Measurements from ENCODE around the gene ANKRD36.
"Not testable (repeated sequence)": the region's sequence is repeated elsewhere in the genome, so short reads cannot be mapped to it uniquely, and the experiment has no call there.

Gene ANKRD36

DNA sequence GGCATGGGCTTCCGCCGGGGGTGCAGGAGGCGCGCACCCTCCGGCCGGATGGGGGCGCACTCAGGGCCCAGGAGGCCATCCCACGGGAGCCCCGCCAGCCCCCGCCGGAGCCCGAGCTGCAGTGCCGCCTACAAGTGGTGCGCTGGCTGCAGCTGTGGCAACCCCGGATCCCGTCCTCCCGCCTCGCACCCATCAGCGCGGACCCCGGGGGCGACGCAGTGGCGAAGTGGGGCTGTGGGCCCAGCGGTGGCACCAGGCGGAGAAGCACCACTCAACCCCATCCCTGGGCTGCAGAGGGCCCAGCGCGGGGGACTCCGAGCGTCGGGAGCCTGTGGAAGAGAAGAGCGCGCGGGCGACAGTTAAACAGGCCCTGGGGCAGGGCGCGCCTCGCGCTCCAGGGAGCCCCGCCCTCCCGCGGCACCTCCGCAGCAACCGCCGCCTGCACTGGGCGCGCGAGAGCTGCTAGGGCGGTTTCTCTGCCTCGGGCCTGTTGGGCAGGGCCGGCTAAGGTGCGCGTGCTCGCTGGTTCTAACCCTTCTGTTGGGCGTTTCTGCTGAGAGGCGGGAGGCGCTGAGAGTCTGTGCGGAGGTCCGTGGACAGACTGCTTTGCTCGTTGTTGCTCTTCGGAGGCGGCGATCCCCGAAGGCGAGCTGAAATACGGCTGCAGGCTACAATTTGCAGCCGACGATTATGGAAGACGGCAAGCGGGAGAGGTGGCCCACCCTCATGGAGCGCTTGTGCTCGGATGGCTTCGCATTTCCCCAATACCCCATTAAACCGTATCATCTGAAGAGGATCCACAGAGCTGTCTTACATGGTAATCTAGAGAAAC lies at the start of gene ANKRD36:
Gene ANKRD36, plus strand, starts transcription at position 104 of the 832 bp plus-strand sequence. Its CDS starts 587 bp downstream, at position 691.
- peak; percentile 75 for DNase-seq (ENCODE audit: low read depth)

DNA sequence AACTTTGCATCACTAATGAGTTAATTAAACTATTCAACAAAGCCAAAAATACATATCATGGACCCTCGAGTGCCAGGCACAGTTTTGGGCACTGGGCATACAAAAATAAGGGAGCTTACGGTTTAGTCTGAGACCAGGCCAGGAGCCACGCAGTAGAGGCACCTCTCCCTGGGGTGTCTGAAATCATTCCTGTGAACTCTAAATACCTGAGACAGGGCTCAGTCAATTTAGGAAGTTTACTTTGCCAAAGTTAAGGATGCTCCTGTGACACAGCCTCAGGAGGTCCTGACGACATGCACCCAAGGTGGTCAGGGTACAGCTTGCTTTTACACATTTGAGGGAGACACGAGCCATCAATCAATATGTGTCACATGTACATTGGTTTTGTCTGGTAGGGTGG lies 46.9 kb upstream of the ANKRD36 start:
- DNase-seq (ENCODE audit: low read depth): not testable (repeated sequence)

GRCh38 chr2:97067279-97068004 lies 45.5 kb upstream of the ANKRD36 start:
- no peak for DNase-seq (ENCODE audit: low read depth)

- DNase-seq (ENCODE audit: low read depth): no peak
Measured at GRCh38 chr2:97068074-97068473, 44.9 kb upstream of the ANKRD36 start.

DNA sequence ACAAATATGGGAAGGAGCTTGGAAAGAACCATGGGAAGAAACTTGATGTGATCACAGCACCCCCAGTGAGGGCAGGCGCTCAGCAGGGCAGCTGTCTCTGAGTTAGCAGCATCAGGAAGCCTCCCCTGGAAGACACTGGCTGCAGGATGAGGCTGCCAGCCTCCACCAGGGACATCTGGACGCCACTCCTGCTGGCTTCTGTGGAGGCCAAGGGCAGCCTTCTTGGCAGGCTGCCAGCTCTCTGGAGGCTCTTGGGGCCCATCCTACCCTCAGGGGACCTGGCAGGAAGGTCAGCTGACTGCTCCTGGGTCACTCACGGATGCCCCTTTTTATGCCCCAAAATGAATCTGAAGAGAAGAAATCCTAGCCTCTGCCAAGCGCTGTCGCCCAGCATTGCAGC lies 44.2 kb upstream of the ANKRD36 start:
- DNase-seq (ENCODE audit: low read depth): not testable (repeated sequence)

- not testable (repeated sequence) for DNase-seq (ENCODE audit: low read depth)
Measured at GRCh38 chr2:97070915-97071314, 42.0 kb upstream of the ANKRD36 start.

GRCh38 chr2:97077213-97077612 lies 35.7 kb upstream of the ANKRD36 start:
- not testable (repeated sequence) for DNase-seq (ENCODE audit: low read depth)

- DNase-seq (ENCODE audit: low read depth): not testable (repeated sequence)
Measured at GRCh38 chr2:97080855-97081254, 32.1 kb upstream of the ANKRD36 start.

DNA sequence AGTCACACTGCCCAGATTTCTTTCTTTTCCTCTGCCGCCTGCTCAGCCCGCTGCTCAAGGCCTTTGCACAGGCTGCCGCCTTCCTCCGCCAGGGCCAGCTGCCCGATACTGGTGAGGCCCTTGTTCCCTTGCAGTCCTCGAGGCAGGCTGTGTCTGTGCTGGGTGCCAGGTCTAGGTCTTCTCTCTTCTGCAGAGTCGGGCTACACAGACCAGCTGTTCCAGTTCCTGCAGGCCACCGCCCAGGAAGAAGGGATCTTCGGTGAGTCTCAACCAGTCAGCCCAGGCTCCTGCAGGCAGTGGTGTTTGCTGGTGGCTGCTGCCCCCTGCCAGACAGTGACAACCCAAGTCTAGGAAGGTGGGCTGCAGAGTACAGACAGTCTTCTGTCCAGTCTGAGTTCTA lies 30.7 kb upstream of the ANKRD36 start:
- not testable (repeated sequence) for DNase-seq (ENCODE audit: low read depth)

- DNase-seq (ENCODE audit: low read depth): not testable (repeated sequence)
Measured at GRCh38 chr2:97083516-97083915, 29.4 kb upstream of the ANKRD36 start.

DNA sequence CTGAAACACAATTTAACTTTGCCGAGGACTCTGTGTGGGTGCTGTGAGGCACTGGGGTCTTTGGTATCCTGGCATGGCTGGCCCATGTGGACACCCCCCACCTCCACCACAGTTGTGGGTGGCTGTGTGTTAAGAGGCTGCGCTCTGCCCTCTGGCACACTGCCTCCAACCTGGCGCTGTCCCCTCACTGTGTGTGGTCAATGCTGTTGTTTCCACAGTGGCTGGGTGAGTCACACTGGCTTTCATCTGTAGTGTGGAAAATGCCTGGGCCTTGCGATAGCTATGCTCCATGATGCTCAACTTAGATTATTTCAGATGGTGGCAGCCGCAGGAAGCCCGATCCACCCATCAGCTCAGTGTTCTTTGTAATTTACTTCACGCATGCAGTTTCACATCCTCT lies 27.9 kb upstream of the ANKRD36 start:
- not testable (repeated sequence) for DNase-seq (ENCODE audit: low read depth)

DNA sequence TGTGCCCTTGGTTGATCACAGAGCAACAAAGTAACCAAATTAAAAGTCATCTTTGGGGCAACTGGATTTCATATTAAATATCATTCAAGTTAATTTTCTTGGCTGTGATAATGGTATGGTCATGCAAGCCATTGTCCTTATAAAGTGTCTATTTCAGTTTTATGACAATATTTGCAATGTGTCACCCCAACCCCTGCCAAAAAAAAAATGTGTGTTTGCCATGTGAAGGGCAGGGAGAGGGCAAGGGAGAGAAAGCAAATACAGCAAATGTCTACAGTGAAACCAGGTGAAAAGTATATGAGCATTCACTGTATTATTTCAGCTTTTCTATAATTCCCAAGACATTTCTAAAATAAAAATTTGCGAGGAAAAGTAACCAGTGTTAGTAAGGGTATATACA lies 24.2 kb upstream of the ANKRD36 start:
- DNase-seq (ENCODE audit: low read depth): not testable (repeated sequence)

DNA sequence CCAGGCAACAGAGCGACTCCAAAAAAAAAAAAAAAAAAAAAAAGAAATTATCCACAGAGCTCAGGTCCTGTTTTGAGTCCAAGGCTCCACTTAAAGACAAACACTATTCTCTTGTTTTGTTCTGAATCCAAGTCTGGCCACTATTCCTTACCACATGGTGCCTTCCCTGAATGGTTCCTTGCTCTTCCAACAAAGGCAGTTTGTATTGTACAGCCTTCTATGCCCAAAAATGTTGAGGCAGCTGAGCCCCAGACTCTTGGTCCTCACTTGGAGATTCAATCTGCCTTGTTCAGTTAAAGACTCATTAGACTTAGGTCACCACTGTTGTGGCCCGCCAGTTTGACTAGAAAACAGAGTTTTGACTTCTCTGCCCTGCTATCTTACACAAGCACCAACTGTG lies 20.0 kb upstream of the ANKRD36 start:
- DNase-seq (ENCODE audit: low read depth): not testable (repeated sequence)

- DNase-seq (ENCODE audit: low read depth): not testable (repeated sequence)
Measured at GRCh38 chr2:97093983-97094771, 18.8 kb upstream of the ANKRD36 start.

DNA sequence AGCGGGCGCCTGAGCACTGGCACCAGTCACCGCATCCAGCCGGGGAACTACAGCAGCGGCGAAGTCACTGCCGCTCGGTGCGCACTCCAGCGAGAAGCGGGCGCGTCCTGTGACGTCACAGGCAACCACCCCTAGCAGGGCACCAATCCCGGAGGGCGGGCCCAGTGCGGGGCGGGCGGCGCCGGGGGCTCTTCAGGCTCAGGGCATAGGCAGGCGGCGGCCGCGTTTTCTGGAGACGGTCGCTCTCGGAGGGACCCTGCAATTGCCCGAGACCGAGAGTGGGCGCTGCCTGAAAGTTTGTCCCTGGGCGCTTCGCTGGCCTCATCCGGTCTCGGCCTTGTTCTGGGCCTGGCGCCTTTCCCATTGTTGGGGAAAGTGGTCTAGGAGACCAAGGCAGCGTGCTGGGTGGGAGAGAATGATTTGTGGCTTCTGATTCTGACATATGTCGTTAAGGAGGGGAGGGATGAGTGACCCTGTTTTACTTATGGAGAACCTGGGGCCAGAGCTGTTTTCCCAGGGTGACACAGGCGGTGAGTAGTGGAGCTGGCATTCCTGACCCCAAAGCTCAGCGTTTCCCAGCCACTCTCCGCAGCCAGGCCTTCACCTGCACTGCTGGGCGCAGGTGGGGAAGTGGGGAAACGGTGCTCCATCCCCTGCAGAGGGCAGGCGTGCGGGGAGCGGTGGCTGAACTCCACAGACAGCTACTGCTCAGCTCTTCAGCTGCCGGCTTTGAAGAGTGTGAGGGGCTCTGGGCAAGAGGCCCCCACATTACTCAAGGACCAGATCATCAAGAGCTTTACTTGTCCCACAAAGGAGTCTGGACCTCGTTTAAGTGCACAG lies 18.0 kb upstream of the ANKRD36 start, which contains the start of gene FAHD2B:
Gene FAHD2B, minus strand, starts transcription at position 111 of the 840 bp plus-strand sequence. CDS start 3,176 bp downstream, outside the sequence.
- peak; percentile 60 for DNase-seq (ENCODE audit: low read depth)

- no peak for DNase-seq (ENCODE audit: low read depth)
Measured at GRCh38 chr2:97095661-97096060, 17.3 kb upstream of the ANKRD36 start.

DNA sequence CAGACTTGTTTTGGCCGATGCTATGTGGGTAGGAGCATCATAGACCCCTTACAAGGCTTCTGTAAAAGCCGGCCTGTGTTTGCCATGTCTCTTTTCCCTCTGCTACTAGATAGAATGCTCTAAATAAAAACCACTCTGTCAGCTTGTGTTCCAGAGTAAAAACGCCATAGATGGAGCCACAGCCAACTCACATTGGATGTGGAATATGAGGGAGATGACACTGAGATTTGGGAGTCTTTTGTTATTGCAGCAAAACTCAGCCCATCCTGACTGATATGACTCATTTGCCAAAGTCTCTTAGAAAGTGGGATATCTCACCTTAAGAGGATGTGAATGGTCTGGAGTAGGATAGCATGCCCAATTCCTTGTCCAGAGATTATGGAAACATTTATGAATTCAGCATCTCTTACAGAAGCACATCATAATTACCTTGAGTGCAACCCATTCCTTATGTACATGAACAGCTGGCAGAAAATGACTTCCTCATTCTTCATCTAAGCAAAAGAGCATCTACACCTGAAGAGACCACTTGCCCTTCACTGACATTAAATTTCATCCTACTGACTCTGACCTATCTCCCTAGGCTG lies 14.1 kb upstream of the ANKRD36 start:
- not testable (repeated sequence) for DNase-seq (ENCODE audit: low read depth)

DNA sequence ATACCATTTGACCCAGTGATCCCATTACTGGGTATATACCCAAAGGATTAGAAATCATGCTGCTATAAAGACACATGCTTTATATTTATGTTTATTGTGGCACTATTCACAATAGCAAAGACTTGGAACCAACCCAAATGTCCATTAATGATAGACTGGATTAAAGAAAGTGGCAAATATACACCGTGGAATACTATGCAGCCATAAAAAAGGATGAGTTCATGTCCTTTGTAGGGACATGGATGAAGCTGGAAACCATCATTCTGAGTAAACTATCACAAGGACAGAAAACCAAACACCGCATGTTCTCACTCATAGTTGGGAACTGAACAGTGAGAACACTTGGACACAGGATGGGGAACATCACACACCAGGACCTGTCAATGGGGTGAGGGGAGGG lies 6.1 kb upstream of the ANKRD36 start:
- DNase-seq (ENCODE audit: low read depth): not testable (repeated sequence)

DNA sequence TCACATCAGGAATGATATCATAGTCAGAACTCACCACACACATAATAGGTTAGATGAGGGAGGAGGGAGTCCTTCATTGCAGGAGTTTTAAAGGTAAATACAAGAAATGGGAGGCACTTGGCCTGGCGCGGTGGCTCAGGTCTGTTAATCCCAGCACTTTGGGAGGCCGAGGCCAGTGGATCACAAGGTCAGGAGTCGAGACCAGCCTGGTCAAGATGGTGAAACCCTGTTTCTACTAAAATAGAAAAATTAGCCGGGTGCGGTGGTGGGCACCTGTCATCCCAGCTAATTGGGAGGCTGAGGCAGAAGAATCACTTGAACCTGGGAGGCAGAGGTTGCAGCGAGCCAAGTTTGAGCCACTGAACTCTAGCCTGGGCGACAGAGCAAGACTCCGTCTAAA lies 1.7 kb upstream of the ANKRD36 start:
- not testable (repeated sequence) for DNase-seq (ENCODE audit: low read depth)

DNA sequence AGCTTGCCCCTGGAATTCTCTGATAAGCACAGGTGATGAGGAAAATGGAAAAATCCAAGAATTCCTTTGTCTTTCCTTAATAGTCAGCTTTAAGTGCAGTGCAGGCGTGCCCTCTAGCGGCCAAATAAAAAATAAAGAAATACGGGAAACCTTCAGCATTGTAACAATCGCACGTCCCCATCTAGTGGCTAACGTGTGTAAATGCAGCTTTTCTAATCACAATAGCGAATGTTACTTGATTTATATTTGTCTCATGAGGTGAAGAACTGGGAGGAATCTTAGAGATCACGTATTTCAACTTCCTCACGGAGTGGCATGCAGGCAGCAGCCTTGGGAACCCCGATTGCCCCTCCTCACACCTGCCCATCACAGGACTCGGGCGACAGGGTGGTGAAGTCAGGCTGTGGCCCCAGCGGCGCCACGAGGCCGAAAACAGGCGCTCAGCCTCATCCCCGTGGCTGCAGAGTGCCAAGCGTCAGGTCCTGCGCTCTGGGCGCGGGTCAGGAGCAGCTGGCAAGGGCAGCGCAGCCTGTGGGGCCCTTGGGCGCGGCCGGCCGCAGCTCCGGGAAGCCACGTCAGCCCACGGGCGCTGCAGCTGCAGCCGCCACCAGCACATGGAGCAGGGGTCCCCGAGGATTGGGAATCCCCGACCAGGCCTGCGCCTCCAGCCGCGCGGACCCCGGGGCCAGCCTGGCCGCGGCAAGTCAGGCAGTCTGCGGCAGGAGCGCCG lies 468 bp upstream of the ANKRD36 start:
- not testable (repeated sequence) for DNase-seq (ENCODE audit: low read depth)
